Vagina (tissue), 2 donors: ENCODE measurements around the gene GCKR.

ENCODE experiments used
- POLR2A ChIP-seq, 2 donors: fragments of 450-650 bp; IDR thresholded peaks; one replicate each; pipeline ENCODE4 v1.6.1; 2017; ENCODE audit warnings: antibody characterized with exemption in 2 of 2, mild to moderate bottlenecking in 2 of 2, moderate library complexity in 2 of 2
- TF ChIP-seq, protein P1 (sequence below), 3 experiments: fragments of 450-650 bp in 2 of 3; fragments of 200-600 bp in 1 of 3; sonication (generic) in 1 of 3; IDR thresholded peaks; one replicate each; pipeline ENCODE4 v1.5.1; 2017 to 2019; ENCODE audit warnings: antibody characterized with exemption in 3 of 3, mild to moderate bottlenecking in 2 of 3, moderate library complexity in 2 of 3

DNA sequence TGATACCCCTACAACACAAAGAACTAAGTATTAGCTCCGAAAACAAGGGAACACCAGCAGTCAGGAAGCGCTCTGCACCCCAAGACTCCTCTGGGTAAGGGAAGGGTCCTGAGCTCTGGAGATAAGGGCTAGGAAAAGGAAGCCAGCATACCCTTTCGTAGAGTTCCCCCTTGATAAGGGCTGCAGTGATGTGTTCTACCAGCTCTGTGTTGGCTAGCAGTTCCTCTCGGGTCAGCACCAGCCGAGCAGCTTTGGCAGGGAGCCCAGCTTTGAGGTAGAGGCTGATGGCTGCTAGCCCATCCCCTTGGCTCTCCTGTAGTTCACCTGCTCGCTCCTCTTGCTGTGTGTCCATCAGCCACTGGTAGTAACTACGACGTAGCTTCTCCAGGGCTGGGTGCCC is 35.5 kb upstream of the GCKR start:
- TF ChIP-seq, protein P1, sequence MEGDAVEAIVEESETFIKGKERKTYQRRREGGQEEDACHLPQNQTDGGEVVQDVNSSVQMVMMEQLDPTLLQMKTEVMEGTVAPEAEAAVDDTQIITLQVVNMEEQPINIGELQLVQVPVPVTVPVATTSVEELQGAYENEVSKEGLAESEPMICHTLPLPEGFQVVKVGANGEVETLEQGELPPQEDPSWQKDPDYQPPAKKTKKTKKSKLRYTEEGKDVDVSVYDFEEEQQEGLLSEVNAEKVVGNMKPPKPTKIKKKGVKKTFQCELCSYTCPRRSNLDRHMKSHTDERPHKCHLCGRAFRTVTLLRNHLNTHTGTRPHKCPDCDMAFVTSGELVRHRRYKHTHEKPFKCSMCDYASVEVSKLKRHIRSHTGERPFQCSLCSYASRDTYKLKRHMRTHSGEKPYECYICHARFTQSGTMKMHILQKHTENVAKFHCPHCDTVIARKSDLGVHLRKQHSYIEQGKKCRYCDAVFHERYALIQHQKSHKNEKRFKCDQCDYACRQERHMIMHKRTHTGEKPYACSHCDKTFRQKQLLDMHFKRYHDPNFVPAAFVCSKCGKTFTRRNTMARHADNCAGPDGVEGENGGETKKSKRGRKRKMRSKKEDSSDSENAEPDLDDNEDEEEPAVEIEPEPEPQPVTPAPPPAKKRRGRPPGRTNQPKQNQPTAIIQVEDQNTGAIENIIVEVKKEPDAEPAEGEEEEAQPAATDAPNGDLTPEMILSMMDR (IDR thresholded peaks at IDR 0.05), result no peak
- no peak for TF ChIP-seq POLR2A (IDR thresholded peaks at IDR 0.05)
